ENCODE results near the gene UBQLN4.

- TF ChIP-seq CTCF (IDR thresholded peaks at IDR 0.05) (no peak), EZH2 (IDR thresholded peaks at IDR 0.05) (no peak), EZH2phosphoT487 (IDR thresholded peaks at IDR 0.05) (no peak)
Measured at GRCh38 chr1:156091610-156092009, 38.0 kb upstream of the UBQLN4 start.
